Fibroblast of the aortic adventitia (primary cell): ENCODE data around the gene TMEM132D. TPM values are rescaled to one million over a fixed set of nuclear protein-coding genes. Genes with fewer than 3 reads are reported as not detected.

Experiments used
- DNase-seq: peaks from one replicate; pipeline ENCODE4 v3.0.0-alpha.2; 2010; ENCODE audit warnings: low read depth
- H3K4me3 ChIP-seq: 2 replicates; pipeline ENCODE4 v1.5.1; 2011; ENCODE audit warnings: low read depth, mild to moderate bottlenecking, control low read depth, low read length, moderate library complexity
- total RNA-seq: library from RNA; depleted of rRNA; stranded (reverse); fragments of >200 nt; gene quantifications from 2 replicates; pipeline ENCODE4 v1.2.3, GENCODE V29; 2012; ENCODE audit warnings: low replicate concordance
- TF ChIP-seq, protein P1 (sequence below): IDR thresholded peaks from 2 replicates; pipeline ENCODE4 v1.5.1; 2011; ENCODE audit warnings: mild to moderate bottlenecking, low read length, control low read depth, inconsistent platforms; ENCODE audit not compliant: insufficient read depth

The TMEM132D gene
- total RNA-seq, 1 donor = not detected

DNA sequence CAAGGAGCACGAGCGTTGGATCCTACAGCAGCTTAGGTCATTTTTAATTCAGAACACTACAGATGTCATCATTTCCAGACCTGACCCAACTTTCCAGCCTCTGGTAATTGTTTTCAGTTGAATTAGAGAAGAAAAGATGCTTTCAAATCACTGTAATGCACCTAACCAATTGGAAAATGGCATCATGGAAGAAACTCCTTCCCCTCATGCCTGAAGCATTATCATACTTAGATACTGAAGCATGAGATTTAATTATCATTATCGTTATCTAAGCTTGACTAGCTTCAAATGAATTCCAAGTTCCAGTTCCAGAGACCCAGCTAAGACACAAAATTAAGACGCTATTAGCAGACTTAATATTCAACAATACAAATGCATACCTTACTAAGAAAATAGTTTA, 299.3 kb downstream of the TMEM132D start:
- no peak for DNase-seq
- TF ChIP-seq, protein P1, sequence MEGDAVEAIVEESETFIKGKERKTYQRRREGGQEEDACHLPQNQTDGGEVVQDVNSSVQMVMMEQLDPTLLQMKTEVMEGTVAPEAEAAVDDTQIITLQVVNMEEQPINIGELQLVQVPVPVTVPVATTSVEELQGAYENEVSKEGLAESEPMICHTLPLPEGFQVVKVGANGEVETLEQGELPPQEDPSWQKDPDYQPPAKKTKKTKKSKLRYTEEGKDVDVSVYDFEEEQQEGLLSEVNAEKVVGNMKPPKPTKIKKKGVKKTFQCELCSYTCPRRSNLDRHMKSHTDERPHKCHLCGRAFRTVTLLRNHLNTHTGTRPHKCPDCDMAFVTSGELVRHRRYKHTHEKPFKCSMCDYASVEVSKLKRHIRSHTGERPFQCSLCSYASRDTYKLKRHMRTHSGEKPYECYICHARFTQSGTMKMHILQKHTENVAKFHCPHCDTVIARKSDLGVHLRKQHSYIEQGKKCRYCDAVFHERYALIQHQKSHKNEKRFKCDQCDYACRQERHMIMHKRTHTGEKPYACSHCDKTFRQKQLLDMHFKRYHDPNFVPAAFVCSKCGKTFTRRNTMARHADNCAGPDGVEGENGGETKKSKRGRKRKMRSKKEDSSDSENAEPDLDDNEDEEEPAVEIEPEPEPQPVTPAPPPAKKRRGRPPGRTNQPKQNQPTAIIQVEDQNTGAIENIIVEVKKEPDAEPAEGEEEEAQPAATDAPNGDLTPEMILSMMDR = no peak
- no peak overlapping the region for H3K4me3 ChIP-seq

DNA sequence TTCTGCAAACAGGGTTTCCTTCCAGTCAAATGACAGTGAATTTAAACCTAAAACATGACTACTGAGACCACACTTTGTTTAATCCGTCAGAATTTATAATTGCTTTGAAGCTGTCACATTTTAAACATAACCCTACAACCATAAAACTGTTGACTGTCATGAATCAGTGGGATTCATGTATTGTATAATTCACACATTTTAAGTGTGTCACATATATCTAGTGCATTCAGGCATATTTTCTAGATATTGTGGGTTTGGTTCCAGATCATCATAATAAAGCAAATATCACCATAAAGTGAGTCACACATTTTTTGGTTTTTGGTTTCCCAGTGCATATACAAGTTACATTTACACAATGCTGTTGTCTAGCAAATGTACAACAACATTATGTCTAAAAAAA, 304.4 kb downstream of the TMEM132D start:
- DNase-seq = no peak
- H3K4me3 ChIP-seq = no peak overlapping the region
- TF ChIP-seq, protein P1 = no peak

DNA sequence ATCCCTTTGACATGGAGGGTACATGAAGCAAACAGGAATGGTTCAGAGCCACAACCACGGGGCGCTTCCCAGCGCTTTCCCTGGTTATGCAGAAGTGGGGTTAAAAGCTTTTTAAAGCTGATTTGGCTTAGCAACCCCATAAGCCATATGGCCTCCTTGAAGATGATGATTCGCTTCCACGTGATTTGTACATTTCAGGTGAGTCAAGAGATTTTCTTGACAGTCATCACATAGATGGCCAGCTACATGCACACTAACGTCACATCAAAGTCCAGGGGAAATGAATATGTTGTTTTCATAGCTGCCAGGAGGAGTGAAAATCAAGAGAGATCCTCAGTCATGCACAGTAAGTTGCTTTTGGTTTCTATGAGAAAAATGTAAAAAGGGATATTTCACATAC, 309.7 kb downstream of the TMEM132D start:
- TF ChIP-seq, protein P1 = no peak
- H3K4me3 ChIP-seq = no peak overlapping the region
- no peak for DNase-seq

DNA sequence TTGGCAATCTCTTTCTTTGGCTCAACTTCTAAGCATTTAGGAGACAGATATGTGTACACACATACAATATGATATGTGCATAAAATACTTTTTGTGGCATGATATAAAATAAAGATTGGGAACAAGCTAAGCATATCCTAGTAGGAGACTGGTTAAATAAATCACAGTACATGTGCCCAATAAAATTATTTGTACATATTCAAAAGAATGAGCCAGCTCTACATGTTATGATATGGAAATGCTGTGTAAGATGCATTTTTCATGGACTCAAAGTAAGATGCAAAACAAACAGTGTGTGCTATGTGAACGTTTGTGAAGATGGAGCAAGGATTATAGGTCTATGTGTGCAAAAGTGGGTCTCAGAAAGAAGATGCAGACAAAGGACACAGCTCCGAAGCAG, 311.4 kb downstream of the TMEM132D start:
- no peak for DNase-seq
- TF ChIP-seq, protein P1 = no peak
- H3K4me3 ChIP-seq = no peak overlapping the region

DNA sequence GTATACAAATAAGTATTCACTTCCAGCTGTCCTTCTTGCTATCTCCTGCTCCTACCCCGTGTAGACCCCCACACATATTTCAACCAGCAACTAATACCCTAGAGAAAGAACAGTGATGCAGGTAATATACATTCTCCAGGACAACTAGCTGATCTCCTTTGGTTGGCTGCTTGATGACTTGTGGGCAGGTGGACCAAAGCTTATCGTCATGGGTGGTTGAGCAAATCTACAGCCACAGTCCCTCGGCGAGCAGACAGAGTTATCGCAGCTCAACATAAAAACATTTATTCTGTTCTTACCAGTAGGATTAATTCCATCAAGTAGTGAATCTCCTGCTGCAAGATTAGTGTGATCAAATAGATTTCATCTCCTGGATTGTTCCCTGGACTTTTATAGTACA, 314.3 kb downstream of the TMEM132D start:
- DNase-seq = no peak
- H3K4me3 ChIP-seq = no peak overlapping the region
- TF ChIP-seq, protein P1 = no peak

DNA sequence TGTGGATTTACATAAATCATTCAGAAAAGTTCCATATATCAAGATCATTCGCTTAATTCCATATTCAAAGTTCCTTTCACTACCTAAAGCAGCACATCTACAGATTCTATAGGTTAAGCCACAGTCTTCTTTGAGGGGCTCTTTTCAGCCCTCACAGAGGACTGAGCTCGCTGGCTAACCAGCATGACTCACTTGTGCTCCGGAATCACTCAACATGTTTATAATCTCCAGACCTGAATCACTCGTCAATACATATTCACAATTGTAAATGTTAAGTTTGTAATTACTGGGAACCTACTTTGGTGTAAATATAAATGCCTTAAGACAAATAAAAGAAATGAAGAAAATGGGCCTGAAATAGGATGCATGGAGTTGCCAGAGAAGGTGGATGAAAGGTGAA, 315.7 kb downstream of the TMEM132D start:
- H3K4me3 ChIP-seq = no peak overlapping the region
- TF ChIP-seq, protein P1 = no peak
- no peak for DNase-seq

DNA sequence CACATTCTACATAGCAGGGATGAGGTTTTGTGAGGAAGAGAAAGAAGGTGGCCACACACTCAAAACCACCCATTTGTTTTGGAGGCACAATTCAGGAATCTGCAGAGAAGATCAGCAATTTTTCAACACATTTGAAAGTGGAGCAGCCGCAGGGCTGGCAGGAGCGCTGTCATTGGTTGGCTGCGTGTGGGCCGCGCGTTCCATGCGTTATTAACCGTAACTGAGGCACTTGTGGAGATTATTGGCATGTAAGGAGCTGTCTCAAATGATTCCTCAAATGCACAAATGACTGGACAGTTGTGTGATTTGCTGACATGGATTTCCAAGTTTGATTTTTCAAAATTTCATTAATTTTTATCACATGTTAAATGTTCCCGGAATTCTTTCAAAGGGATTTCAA, 318.5 kb downstream of the TMEM132D start:
- DNase-seq = no peak
- H3K4me3 ChIP-seq = no peak overlapping the region
- TF ChIP-seq, protein P1 = no peak
